Endodermal cell (in vitro differentiated cells): Measurements from ENCODE around the gene HDAC6. TPM values are rescaled to one million over a fixed set of nuclear protein-coding genes. Genes with fewer than 3 reads are reported as not detected.

Experiments
- DNase-seq: peaks from one replicate; pipeline ENCODE4 v3.0.0-alpha.2; 2017
- H3K27ac ChIP-seq: 2 replicates; pipeline ENCODE4 v1.5.1; 2013; ENCODE audit warnings: mild to moderate bottlenecking, low read depth, low read length, moderate library complexity
- H3K27me3 ChIP-seq: 2 replicates; pipeline ENCODE4 v1.6.1; 2013; ENCODE audit warnings: mild to moderate bottlenecking, low read length, moderate library complexity; ENCODE audit not compliant: insufficient read depth, control insufficient read depth, poor library complexity, severe bottlenecking
- H3K36me3 ChIP-seq: 2 replicates; pipeline ENCODE4 v1.7.0; 2013; ENCODE audit warnings: mild to moderate bottlenecking, low read length, moderate library complexity; ENCODE audit not compliant: control insufficient read depth, insufficient read depth
- H3K4me1 ChIP-seq: one replicate; pipeline ENCODE4 v1.7.0; 2013; ENCODE audit warnings: low read length; ENCODE audit not compliant: control insufficient read depth, insufficient read depth
- H3K4me3 ChIP-seq: 2 replicates; pipeline ENCODE4 v1.5.1; 2013; ENCODE audit warnings: mild to moderate bottlenecking, low read length, moderate library complexity
- H3K9ac ChIP-seq: 2 replicates; pipeline ENCODE4 v1.6.1; 2013; ENCODE audit warnings: mild to moderate bottlenecking, low read length, moderate library complexity; ENCODE audit not compliant: poor library complexity, severe bottlenecking; ENCODE audit errors: extremely low read depth
- H3K9me3 ChIP-seq: 2 replicates; pipeline ENCODE4 v1.6.1; 2013; ENCODE audit warnings: mild to moderate bottlenecking, low read length, moderate library complexity; ENCODE audit not compliant: control insufficient read depth
- H3K27ac Mint-ChIP-seq: 2 replicates; pipeline ENCODE4 v1.8.0; 2020; ENCODE audit warnings: mixed read lengths
- H3K27me3 Mint-ChIP-seq: 2 replicates; pipeline ENCODE4 v1.8.0; 2021; ENCODE audit warnings: mild to moderate bottlenecking, mixed read lengths; ENCODE audit not compliant: insufficient read depth
- H3K36me3 Mint-ChIP-seq: 2 replicates; pipeline ENCODE4 v1.8.0; 2020; ENCODE audit warnings: low read depth, mixed read lengths
- H3K4me1 Mint-ChIP-seq: 2 replicates; pipeline ENCODE4 v1.8.0; 2020; ENCODE audit warnings: mixed read lengths
- H3K4me3 Mint-ChIP-seq: 2 replicates; pipeline ENCODE4 v1.8.0; 2020; ENCODE audit warnings: mild to moderate bottlenecking, moderate library complexity, mixed read lengths
- H3K9me3 Mint-ChIP-seq: 2 replicates; pipeline ENCODE4 v1.8.0; 2020; ENCODE audit warnings: mild to moderate bottlenecking, mixed read lengths
- CTCF ChIP-seq: fragments of 200-600 bp; sonication (generic); conservative IDR thresholded peaks from 2 replicates; pipeline ENCODE4 v1.5.0; 2021; ENCODE audit warnings: antibody characterized with exemption, mild to moderate bottlenecking
- WGBS, 2 experiments: methylation state at CpG; one replicate each; pipeline versions ENCODE4 v1.1.5 to v1.1.7; 2013; ENCODE audit warnings: missing lambda C conversion rate in 2 of 2, mixed read lengths in 1 of 2; ENCODE audit not compliant: insufficient coverage in 1 of 2, insufficient read length in 1 of 2; 5-methylcytosine and 5-hydroxymethylcytosine counted together
- total RNA-seq, 2 donors: library from RNA; stranded (reverse); fragmentation: NEBNext Ultra II Directional in 1 of 2; extraction: Animal tissue kit (Norgen Biotek cat#: 25700) in 1 of 2; gene quantifications; 2 replicates in 1 of 2; 3 replicates in 1 of 2; pipeline ENCODE4 v1.2.1, GENCODE V29; 2021

Gene HDAC6
- total RNA-seq, 2 donors from 2014 or later = 121 to 135 TPM

- Mint-ChIP-seq H3K27ac (no peak overlapping the region), H3K9me3 (peaks cover 67% of the 10 kb centered on the region), H3K4me1 (no peaks in the 10 kb centered on the region), H3K27me3 (peaks cover 50% of the 10 kb centered on the region), H3K36me3 (peaks cover 38% of the 10 kb centered on the region), H3K4me3 (peak overlapping the region; percentile 38)
- H3K4me1 ChIP-seq = no peaks in the 10 kb centered on the region
- no peaks in the 10 kb centered on the region for H3K36me3 ChIP-seq
- peaks cover 23% of the 10 kb centered on the region for H3K27me3 ChIP-seq
- TF ChIP-seq CTCF = no peak
- H3K9me3 ChIP-seq = no peaks in the 10 kb centered on the region
- H3K9ac ChIP-seq = no peak overlapping the region
- H3K4me3 ChIP-seq = no peak overlapping the region
- H3K27ac ChIP-seq = no peak overlapping the region
- no peak for DNase-seq
- WGBS, 2 experiments = 58 to 69% methylated on average over 2 to 4 of the region's 4 CpGs
Observed at GRCh38 chrX:48827654-48827968, 25.7 kb downstream of the HDAC6 start.

- peaks cover 66% of the 10 kb centered on the region for H3K27me3 Mint-ChIP-seq
- Histone ChIP-seq H3K9me3 (no peaks in the 10 kb centered on the region), H3K4me3 (no peak overlapping the region), H3K36me3 (no peaks in the 10 kb centered on the region), H3K27ac (no peak overlapping the region), H3K27me3 (peaks cover 38% of the 10 kb centered on the region), H3K4me1 (no peaks in the 10 kb centered on the region), H3K9ac (no peak overlapping the region)
- H3K4me1 Mint-ChIP-seq = no peaks in the 10 kb centered on the region
- TF ChIP-seq CTCF = no peak
- H3K27ac Mint-ChIP-seq = no peak overlapping the region
- H3K4me3 Mint-ChIP-seq = no peak overlapping the region
- peaks cover 75% of the 10 kb centered on the region for H3K9me3 Mint-ChIP-seq
- DNase-seq = no peak
- peaks cover 24% of the 10 kb centered on the region for H3K36me3 Mint-ChIP-seq
- WGBS, 2 experiments = 91 to 100% methylated on average over 8 to 24 of the region's 24 CpGs
Observed at GRCh38 chrX:48829016-48829735, 27.3 kb downstream of the HDAC6 start.

- DNase-seq = peak; percentile 54
- Histone ChIP-seq H3K27me3 (peaks cover 53% of the 10 kb centered on the region), H3K36me3 (no peaks in the 10 kb centered on the region), H3K27ac (no peak overlapping the region), H3K9ac (no peak overlapping the region), H3K4me3 (no peak overlapping the region), H3K4me1 (no peaks in the 10 kb centered on the region), H3K9me3 (no peaks in the 10 kb centered on the region)
- WGBS, 2 experiments = 33 to 43% methylated on average over 17 to 58 of the region's 58 CpGs
- peaks cover 80% of the 10 kb centered on the region for H3K27me3 Mint-ChIP-seq
- H3K4me1 Mint-ChIP-seq = no peaks in the 10 kb centered on the region
- H3K27ac Mint-ChIP-seq = no peak overlapping the region
- no peak for TF ChIP-seq CTCF
- peaks cover 69% of the 10 kb centered on the region for H3K9me3 Mint-ChIP-seq
- H3K36me3 Mint-ChIP-seq = peaks cover 6% of the 10 kb centered on the region
- peak overlapping the region; percentile 17 for H3K4me3 Mint-ChIP-seq
Observed at GRCh38 chrX:48831136-48831908, 29.5 kb downstream of the HDAC6 start.
